CD8-positive, alpha-beta memory T cell (primary cell): ENCODE data around the gene ELOF1. TPM values are rescaled to one million over a fixed set of nuclear protein-coding genes. Genes with fewer than 3 reads are reported as not detected.

Source experiments
- CTCF ChIA-PET: fragments of 350-600 bp; sonication (Branson Sonifier 250); formaldehyde crosslinking; loops from one replicate; lab custom pipeline; 2021; ENCODE audit warnings: antibody characterized with exemption; lab: Charles Lee
- POLR2A ChIA-PET: fragments of 350-600 bp; sonication (Branson Sonifier 250); formaldehyde crosslinking; loops from one replicate; lab custom pipeline; 2021; ENCODE audit warnings: antibody characterized with exemption; lab: Charles Lee
- DNase-seq, 5 donors: peaks; one replicate each; pipeline versions ENCODE4 v3.0.0 to v3.0.0-alpha.2; 2020 to 2022; ENCODE audit warnings: mixed read lengths in 1 of 5
- H3K27ac ChIP-seq: one replicate; pipeline ENCODE4 v1.7.0; 2013; ENCODE audit warnings: low read depth, mild to moderate bottlenecking, low read length, moderate library complexity
- H3K27me3 ChIP-seq: 2 replicates; pipeline ENCODE4 v1.7.0; 2013; ENCODE audit warnings: low read length, mild to moderate bottlenecking; ENCODE audit not compliant: insufficient read depth, poor library complexity, severe bottlenecking
- H3K36me3 ChIP-seq: 2 replicates; pipeline ENCODE4 v1.7.0; 2013; ENCODE audit warnings: mild to moderate bottlenecking, low read length, moderate library complexity; ENCODE audit not compliant: insufficient read depth
- H3K4me1 ChIP-seq: 2 replicates; pipeline ENCODE4 v1.7.0; 2013; ENCODE audit warnings: mild to moderate bottlenecking, low read length, moderate library complexity; ENCODE audit not compliant: insufficient read depth
- H3K4me3 ChIP-seq: 2 replicates; pipeline ENCODE4 v1.7.0; 2013; ENCODE audit warnings: mild to moderate bottlenecking, low read length
- H3K9me3 ChIP-seq: 2 replicates; pipeline ENCODE4 v1.7.0; 2013; ENCODE audit warnings: mild to moderate bottlenecking, low read length
- H3K27ac Mint-ChIP-seq, 8 donors: one replicate each; pipeline ENCODE4 v1.8.0; 2020 to 2021; ENCODE audit warnings: mixed read lengths in 8 of 8, mild to moderate bottlenecking in 6 of 8, inconsistent platforms in 3 of 8, moderate library complexity in 3 of 8
- H3K27me3 Mint-ChIP-seq, 2 donors: one replicate each; pipeline ENCODE4 v1.8.0; 2020 to 2021; ENCODE audit warnings: mixed read lengths in 2 of 2, mild to moderate bottlenecking in 1 of 2, moderate library complexity in 1 of 2
- H3K36me3 Mint-ChIP-seq, 3 donors: one replicate each; pipeline ENCODE4 v1.8.0; 2020 to 2021; ENCODE audit warnings: mixed read lengths in 3 of 3, inconsistent platforms in 1 of 3, mild to moderate bottlenecking in 1 of 3
- H3K4me1 Mint-ChIP-seq, 3 donors: one replicate each; pipeline ENCODE4 v1.8.0; 2020 to 2021; ENCODE audit warnings: mixed read lengths in 3 of 3, inconsistent platforms in 1 of 3, mild to moderate bottlenecking in 1 of 3
- H3K4me3 Mint-ChIP-seq, 7 donors: one replicate each; pipeline ENCODE4 v1.8.0; 2020 to 2021; ENCODE audit warnings: mixed read lengths in 7 of 7, mild to moderate bottlenecking in 6 of 7, moderate library complexity in 4 of 7, inconsistent platforms in 2 of 7
- H3K9me3 Mint-ChIP-seq, 5 donors: one replicate each; pipeline ENCODE4 v1.8.0; 2020 to 2022; ENCODE audit warnings: mixed read lengths in 5 of 5, mild to moderate bottlenecking in 3 of 5, moderate library complexity in 2 of 5, inconsistent platforms in 1 of 5
- polyA plus RNA-seq: library from polyadenylated mRNA; unstranded; fragments of 300-500 nt; fragmentation: Illumina TruSeq; gene quantifications from one replicate; pipeline ENCODE4 v1.2.3, GENCODE V29; 2021
- total RNA-seq, 2 experiments: library from RNA; stranded (reverse); gene quantifications; one replicate each; pipeline ENCODE4 v1.2.3, GENCODE V29; 2021

The ELOF1 gene
- total and polyA plus RNA-seq, 3 experiments from 2014 or later: 61.7 to 91.7 (median 62.7) TPM

DNA sequence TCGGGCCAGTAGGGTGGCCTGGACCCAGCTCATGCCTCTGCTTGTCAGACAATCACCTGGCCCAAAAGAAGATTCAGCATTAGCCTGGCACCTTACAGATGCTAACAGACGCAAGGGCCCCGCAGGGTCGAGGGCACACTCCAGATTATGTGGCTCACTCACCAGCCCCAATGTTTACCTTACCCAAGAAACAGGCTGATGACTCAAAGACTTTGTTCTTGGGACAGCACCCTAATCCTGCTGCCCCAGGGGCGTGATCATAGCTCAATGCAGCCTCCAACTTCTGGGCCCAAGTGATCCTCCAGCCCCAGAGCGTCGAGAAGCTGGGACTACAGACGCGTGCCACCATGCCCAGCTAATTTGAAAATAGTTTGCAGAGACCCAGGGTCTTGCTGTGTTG is 39.9 kb downstream of the ELOF1 start:
- H3K27ac ChIP-seq: no peak overlapping the region
- ChIA-PET POLR2A (no interaction called here), CTCF (interaction anchor here (1.1 kb wide), 1 partner anchor 17 kb away, joined by 4 read pairs; no protein-coding TSS in a partner anchor)
- H3K9me3 Mint-ChIP-seq: no peaks in the 10 kb centered on the region
- no peaks in the 10 kb centered on the region for H3K27me3 ChIP-seq
- no peak overlapping the region for H3K4me3 ChIP-seq
- H3K4me3 Mint-ChIP-seq: no peak overlapping the region
- H3K9me3 ChIP-seq: no peaks in the 10 kb centered on the region
- peaks cover 0 to 15% (median 4%) of the 10 kb centered on the region in 3 donors for H3K4me1 Mint-ChIP-seq
- H3K4me1 ChIP-seq: no peaks in the 10 kb centered on the region
- no peak for DNase-seq
- H3K36me3 Mint-ChIP-seq: peaks cover 0 to 58% (median 9%) of the 10 kb centered on the region in 3 donors
- H3K27ac Mint-ChIP-seq: no peak overlapping the region
- peaks cover 13% of the 10 kb centered on the region for H3K36me3 ChIP-seq
- H3K27me3 Mint-ChIP-seq: no peaks in the 10 kb centered on the region

DNA sequence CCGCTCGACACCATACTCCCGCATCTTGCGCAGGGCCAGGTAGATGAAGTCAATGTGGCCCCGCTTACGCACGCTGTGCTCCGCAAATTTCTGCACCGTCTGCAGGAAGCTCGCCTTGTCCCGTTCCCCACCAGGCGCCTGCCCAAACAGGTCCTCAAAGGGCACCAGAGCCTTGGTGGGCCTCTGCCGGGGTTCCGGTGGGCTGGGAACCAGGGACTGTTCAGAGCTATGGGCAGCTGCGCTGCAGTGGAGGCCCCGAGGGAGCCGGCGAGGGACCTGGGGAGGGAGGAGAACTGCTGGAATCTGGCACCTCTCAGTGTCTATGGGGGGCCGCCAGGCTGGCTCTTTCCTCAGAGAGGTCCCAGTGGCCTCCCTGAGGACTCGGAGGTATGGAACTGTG is 45.1 kb downstream of the ELOF1 start:
- H3K4me3 Mint-ChIP-seq: no peak overlapping the region
- Histone ChIP-seq H3K9me3 (no peaks in the 10 kb centered on the region), H3K36me3 (peaks cover 13% of the 10 kb centered on the region), H3K27me3 (no peaks in the 10 kb centered on the region), H3K4me3 (no peak overlapping the region), H3K27ac (no peak overlapping the region), H3K4me1 (no peaks in the 10 kb centered on the region)
- peaks cover 0 to 3% (median 0%) of the 10 kb centered on the region in 3 donors for H3K4me1 Mint-ChIP-seq
- ChIA-PET CTCF (no interaction called here), POLR2A (no interaction called here)
- no peak overlapping the region for H3K27ac Mint-ChIP-seq
- DNase-seq: no peak
- H3K36me3 Mint-ChIP-seq: peaks cover 0 to 64% (median 9%) of the 10 kb centered on the region in 3 donors
- H3K9me3 Mint-ChIP-seq: no peaks in the 10 kb centered on the region
- no peaks in the 10 kb centered on the region for H3K27me3 Mint-ChIP-seq

DNA sequence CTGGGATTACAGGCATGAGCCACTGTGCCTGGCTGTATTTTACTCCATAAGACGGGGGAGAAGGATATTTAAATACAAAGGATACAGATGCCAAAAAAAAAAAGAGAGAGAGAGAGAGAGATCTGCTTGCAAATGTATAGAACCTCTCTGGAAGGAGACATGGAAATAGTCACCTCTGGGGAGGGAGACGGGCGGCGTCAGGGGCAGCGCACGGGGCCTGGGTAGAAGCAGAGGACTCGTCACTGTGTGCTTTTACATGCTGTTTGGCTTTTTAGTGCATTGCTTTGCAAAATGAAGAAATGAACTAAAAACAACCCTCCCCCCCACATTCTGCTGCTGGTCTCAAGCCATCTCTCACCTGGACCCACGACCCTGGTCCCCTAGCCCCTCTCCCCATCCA is 48.6 kb downstream of the ELOF1 start:
- H3K4me3 ChIP-seq: no peak overlapping the region
- no peaks in the 10 kb centered on the region for H3K36me3 ChIP-seq
- Mint-ChIP-seq H3K4me3 (no peak overlapping the region), H3K36me3 (peaks cover 0 to 44% (median 4%) of the 10 kb centered on the region in 3 donors), H3K27me3 (no peaks in the 10 kb centered on the region), H3K27ac (peak overlapping the region in 1 of 8 donors; percentile 12), H3K9me3 (no peaks in the 10 kb centered on the region), H3K4me1 (peaks cover 0 to 10% (median 4%) of the 10 kb centered on the region in 3 donors)
- ChIA-PET POLR2A (no interaction called here), CTCF (no interaction called here)
- H3K27ac ChIP-seq: no peak overlapping the region
- no peaks in the 10 kb centered on the region for H3K27me3 ChIP-seq
- DNase-seq: no peak
- peaks cover 6% of the 10 kb centered on the region for H3K4me1 ChIP-seq
- H3K9me3 ChIP-seq: no peaks in the 10 kb centered on the region

GRCh38 chr19:11507370-11508078 is 51.5 kb downstream of the ELOF1 start:
- peaks cover 10 to 18% (median 13%) of the 10 kb centered on the region in 3 donors for H3K4me1 Mint-ChIP-seq

GRCh38 chr19:11506967-11507366 is 52.1 kb downstream of the ELOF1 start:
- CTCF ChIA-PET: interaction anchor here (1.3 kb wide), 1 partner anchor 126 kb away, joined by 6 read pairs; no protein-coding TSS in a partner anchor
- Mint-ChIP-seq H3K27ac (peak overlapping the region in 3 of 8 donors; percentile 46 to 93 (median 72)), H3K9me3 (no peaks in the 10 kb centered on the region), H3K4me3 (peak overlapping the region; percentile 27 to 93 (median 69)), H3K36me3 (peaks cover 0 to 25% (median 6%) of the 10 kb centered on the region in 3 donors), H3K4me1 (peaks cover 10 to 18% (median 13%) of the 10 kb centered on the region in 3 donors), H3K27me3 (no peaks in the 10 kb centered on the region)
- H3K4me3 ChIP-seq: no peak overlapping the region
- H3K9me3 ChIP-seq: no peaks in the 10 kb centered on the region
- peaks cover 11% of the 10 kb centered on the region for H3K4me1 ChIP-seq
- H3K36me3 ChIP-seq: no peaks in the 10 kb centered on the region
- POLR2A ChIA-PET: no interaction called here
- peak overlapping the region; percentile 31 for H3K27ac ChIP-seq
- no peak for DNase-seq
- H3K27me3 ChIP-seq: no peaks in the 10 kb centered on the region

More at GRCh38 chr19:11507370-11508078, 51.5 kb downstream of the ELOF1 start:
- H3K4me3 Mint-ChIP-seq: peak overlapping the region; percentile 52 to 75 (median 67)
- peaks cover 0 to 28% (median 6%) of the 10 kb centered on the region in 3 donors for H3K36me3 Mint-ChIP-seq
- peaks cover 11% of the 10 kb centered on the region for H3K4me1 ChIP-seq
- H3K27ac ChIP-seq: no peak overlapping the region
- CTCF ChIA-PET: no interaction called here
- no peaks in the 10 kb centered on the region for H3K9me3 ChIP-seq
- no peaks in the 10 kb centered on the region for H3K27me3 ChIP-seq
- peak overlapping the region in 2 of 8 donors; percentile 40 to 93 for H3K27ac Mint-ChIP-seq
- POLR2A ChIA-PET: interaction anchor here (0.6 kb wide), 1 partner anchor 577 kb away, joined by 3 read pairs; no protein-coding TSS in a partner anchor
- no peaks in the 10 kb centered on the region for H3K9me3 Mint-ChIP-seq
- no peaks in the 10 kb centered on the region for H3K36me3 ChIP-seq
- H3K4me3 ChIP-seq: no peak overlapping the region
- DNase-seq: no peak
- no peaks in the 10 kb centered on the region for H3K27me3 Mint-ChIP-seq

GRCh38 chr19:11506101-11506555 is 52.9 kb downstream of the ELOF1 start:
- ChIA-PET POLR2A (interaction anchor here (1.2 kb wide), 1 partner anchor 24 kb away, joined by 3 read pairs; no protein-coding TSS in a partner anchor), CTCF (interaction anchor here (1.3 kb wide), 2 partner anchors 24 to 125 kb away, joined by 3 to 6 read pairs; no protein-coding TSS in a partner anchor)
- H3K4me3 Mint-ChIP-seq: peak overlapping the region; percentile 86 to 99 (median 90)
- H3K27ac ChIP-seq: peak overlapping the region; percentile 96
- H3K36me3 ChIP-seq: no peaks in the 10 kb centered on the region
- DNase-seq: no peak
- peak overlapping the region; percentile 71 for H3K4me3 ChIP-seq
- H3K4me1 ChIP-seq: peaks cover 11% of the 10 kb centered on the region
- no peaks in the 10 kb centered on the region for H3K9me3 ChIP-seq
- peak overlapping the region in 6 of 8 donors; percentile 68 to 98 (median 94) for H3K27ac Mint-ChIP-seq
- H3K9me3 Mint-ChIP-seq: no peaks in the 10 kb centered on the region
- H3K36me3 Mint-ChIP-seq: peaks cover 0 to 21% (median 3%) of the 10 kb centered on the region in 3 donors
- H3K4me1 Mint-ChIP-seq: peaks cover 10 to 18% (median 13%) of the 10 kb centered on the region in 3 donors
- H3K27me3 ChIP-seq: no peaks in the 10 kb centered on the region
- no peaks in the 10 kb centered on the region for H3K27me3 Mint-ChIP-seq

GRCh38 chr19:11505504-11506100 is 53.4 kb downstream of the ELOF1 start, which contains the start of gene ZNF653:
ZNF653 (minus strand) TSS chr19:11505839; CDS start chr19:11505786, 53 bp downstream.
- no peaks in the 10 kb centered on the region for H3K36me3 ChIP-seq
- H3K36me3 Mint-ChIP-seq: peaks cover 0 to 20% (median 4%) of the 10 kb centered on the region in 3 donors
- no peaks in the 10 kb centered on the region for H3K27me3 ChIP-seq
- peak within 1 kb of the TSS; percentile 86 to 99 (median 90) for H3K4me3 Mint-ChIP-seq
- H3K4me1 ChIP-seq: peaks cover 11% of the 10 kb centered on the region
- ChIA-PET POLR2A (interaction anchor here (1.2 kb wide), 1 partner anchor 23 kb away, joined by 3 read pairs; no protein-coding TSS in a partner anchor), CTCF (interaction anchor here (1.3 kb wide), 2 partner anchors 23 to 125 kb away, joined by 3 to 6 read pairs; no protein-coding TSS in a partner anchor)
- peak within 1 kb of the TSS; percentile 71 for H3K4me3 ChIP-seq
- peaks cover 13 to 18% (median 14%) of the 10 kb centered on the region in 3 donors for H3K4me1 Mint-ChIP-seq
- H3K9me3 ChIP-seq: no peaks in the 10 kb centered on the region
- peak; percentile 90 to 97 (median 94) for DNase-seq
- H3K9me3 Mint-ChIP-seq: no peaks in the 10 kb centered on the region
- H3K27ac Mint-ChIP-seq: peak within 1 kb of the TSS; percentile 93 to 100 (median 94)
- peak within 1 kb of the TSS; percentile 96 for H3K27ac ChIP-seq
- no peaks in the 10 kb centered on the region for H3K27me3 Mint-ChIP-seq
